ENCODE data around the gene KCNJ2.

KCNJ2 gene

DNA sequence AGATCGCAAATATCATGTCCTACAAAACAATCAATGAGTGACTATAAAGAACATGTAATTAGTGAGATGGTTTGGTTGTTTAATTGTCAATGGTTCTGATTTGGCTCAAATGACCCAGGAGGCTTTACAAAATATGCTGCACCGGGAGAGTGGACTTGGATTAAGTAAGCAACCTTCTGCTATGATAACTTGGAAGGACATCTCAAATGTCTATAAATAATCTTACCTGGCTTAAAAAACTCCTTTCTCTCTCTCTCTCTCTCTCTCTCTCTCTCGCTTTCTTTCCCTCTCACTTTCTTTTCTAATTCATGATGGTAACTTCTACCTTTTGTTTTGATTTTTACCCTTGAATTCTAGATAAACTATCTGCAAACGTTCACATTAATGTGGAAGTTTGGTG is 14.2 kb downstream of the KCNJ2 start:
- no CpG with 5 or more reads among the region's 4 CpGs for WGBS (ENCODE audit: insufficient coverage)
- Histone ChIP-seq H3K27ac (ENCODE audit: insufficient read depth in 1 of 2, low read depth in 1 of 2, low read length in 2 of 2, poor library complexity in 1 of 2, severe bottlenecking in 2 of 2) (no peak overlapping the region), H3K4me3 (ENCODE audit: control insufficient read depth in 1 of 7, extremely low read depth in 1 of 7, insufficient read depth in 4 of 7, low read depth in 2 of 7, low read length in 6 of 7) (no peak overlapping the region), H3K4me1 (ENCODE audit: control extremely low read depth in 1 of 4, control insufficient read depth in 4 of 4, insufficient read depth in 4 of 4, low read length in 3 of 4) (no peaks in the 10 kb centered on the region), H3K36me3 (ENCODE audit: control insufficient read depth in 4 of 4, insufficient read depth in 4 of 4, low read length in 3 of 4) (no peaks in the 10 kb centered on the region), H3K27me3 (replicated peaks in 2 of 5; ENCODE audit: control insufficient read depth in 4 of 5, insufficient read depth in 5 of 5, low read length in 4 of 5) (no peaks in the 10 kb centered on the region), H3K9me3 (ENCODE audit: control extremely low read depth in 1 of 5, control insufficient read depth in 4 of 5, insufficient read depth in 2 of 5, low read depth in 1 of 5, low read length in 4 of 5) (no peaks in the 10 kb centered on the region)
- ChIA-PET CTCF (no interaction called here), POLR2A (no interaction called here)
- DNase-seq: no peak

- Histone ChIP-seq H3K27ac (ENCODE audit: insufficient read depth in 1 of 2, low read depth in 1 of 2, low read length in 2 of 2, poor library complexity in 1 of 2, severe bottlenecking in 2 of 2) (no peak overlapping the region), H3K36me3 (ENCODE audit: control insufficient read depth in 4 of 4, insufficient read depth in 4 of 4, low read length in 3 of 4) (no peaks in the 10 kb centered on the region), H3K4me3 (ENCODE audit: control insufficient read depth in 1 of 7, extremely low read depth in 1 of 7, insufficient read depth in 4 of 7, low read depth in 2 of 7, low read length in 6 of 7) (no peak overlapping the region), H3K9me3 (ENCODE audit: control extremely low read depth in 1 of 5, control insufficient read depth in 4 of 5, insufficient read depth in 2 of 5, low read depth in 1 of 5, low read length in 4 of 5) (no peaks in the 10 kb centered on the region), H3K27me3 (replicated peaks in 2 of 5; ENCODE audit: control insufficient read depth in 4 of 5, insufficient read depth in 5 of 5, low read length in 4 of 5) (no peaks in the 10 kb centered on the region), H3K4me1 (ENCODE audit: control extremely low read depth in 1 of 4, control insufficient read depth in 4 of 4, insufficient read depth in 4 of 4, low read length in 3 of 4) (no peaks in the 10 kb centered on the region)
- POLR2A ChIA-PET: no interaction called here
- DNase-seq: no peak
- CTCF ChIA-PET: no interaction called here
These were observed 14.9 kb downstream of the KCNJ2 start for GRCh38 chr17:70184207-70184606.

DNA sequence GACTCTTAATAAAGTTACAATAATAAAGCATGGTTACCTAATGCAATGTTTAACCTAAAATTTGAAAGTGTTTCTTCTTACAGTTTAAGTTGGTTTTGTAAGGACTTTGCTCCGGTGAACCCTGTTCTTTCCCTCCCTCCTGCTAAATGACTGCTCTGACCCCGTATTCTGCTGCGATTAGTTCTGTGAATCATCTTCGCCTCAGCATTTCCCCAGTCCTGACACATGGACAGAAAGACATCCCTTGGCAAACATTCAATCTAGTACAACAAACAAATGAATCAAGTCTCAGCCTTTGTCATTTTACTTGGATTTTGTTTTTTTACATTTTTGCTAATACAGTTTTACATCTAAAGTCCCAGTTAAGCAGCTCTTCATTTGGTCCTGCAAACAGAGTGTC is 15.4 kb downstream of the KCNJ2 start:
- ChIA-PET CTCF (no interaction called here), POLR2A (no interaction called here)
- Histone ChIP-seq H3K27ac (ENCODE audit: insufficient read depth in 1 of 2, low read depth in 1 of 2, low read length in 2 of 2, poor library complexity in 1 of 2, severe bottlenecking in 2 of 2) (no peak overlapping the region), H3K27me3 (replicated peaks in 2 of 5; ENCODE audit: control insufficient read depth in 4 of 5, insufficient read depth in 5 of 5, low read length in 4 of 5) (no peaks in the 10 kb centered on the region), H3K9me3 (ENCODE audit: control extremely low read depth in 1 of 5, control insufficient read depth in 4 of 5, insufficient read depth in 2 of 5, low read depth in 1 of 5, low read length in 4 of 5) (no peaks in the 10 kb centered on the region), H3K4me1 (ENCODE audit: control extremely low read depth in 1 of 4, control insufficient read depth in 4 of 4, insufficient read depth in 4 of 4, low read length in 3 of 4) (no peaks in the 10 kb centered on the region), H3K36me3 (ENCODE audit: control insufficient read depth in 4 of 4, insufficient read depth in 4 of 4, low read length in 3 of 4) (no peaks in the 10 kb centered on the region), H3K4me3 (ENCODE audit: control insufficient read depth in 1 of 7, extremely low read depth in 1 of 7, insufficient read depth in 4 of 7, low read depth in 2 of 7, low read length in 6 of 7) (no peak overlapping the region)
- DNase-seq: no peak
- 96% methylated on average over 3 of the region's 4 CpGs for WGBS (ENCODE audit: insufficient coverage)

DNA sequence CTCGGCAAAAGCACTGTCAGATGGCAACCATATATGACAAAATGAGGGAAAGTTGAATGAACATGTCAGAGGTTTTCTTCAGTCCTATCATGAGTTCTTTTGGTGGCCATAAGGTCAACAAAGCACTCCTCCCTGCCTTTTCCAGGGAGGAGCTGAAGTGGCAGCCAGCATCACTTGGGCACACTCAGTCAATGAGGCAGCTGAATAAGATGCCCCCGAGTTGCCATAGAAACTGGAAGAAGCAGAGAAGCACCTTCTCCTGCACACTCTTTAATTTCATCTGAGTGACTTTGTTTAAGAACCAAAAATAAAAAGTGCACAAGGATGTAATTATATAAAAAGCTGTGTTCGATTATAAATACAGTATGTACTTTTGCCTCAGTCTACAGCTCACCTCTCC is 16.0 kb downstream of the KCNJ2 start:
- Histone ChIP-seq H3K9me3 (ENCODE audit: control extremely low read depth in 1 of 5, control insufficient read depth in 4 of 5, insufficient read depth in 2 of 5, low read depth in 1 of 5, low read length in 4 of 5) (no peaks in the 10 kb centered on the region), H3K27me3 (replicated peaks in 2 of 5; ENCODE audit: control insufficient read depth in 4 of 5, insufficient read depth in 5 of 5, low read length in 4 of 5) (no peaks in the 10 kb centered on the region), H3K4me3 (ENCODE audit: control insufficient read depth in 1 of 7, extremely low read depth in 1 of 7, insufficient read depth in 4 of 7, low read depth in 2 of 7, low read length in 6 of 7) (no peak overlapping the region), H3K4me1 (ENCODE audit: control extremely low read depth in 1 of 4, control insufficient read depth in 4 of 4, insufficient read depth in 4 of 4, low read length in 3 of 4) (no peaks in the 10 kb centered on the region), H3K36me3 (ENCODE audit: control insufficient read depth in 4 of 4, insufficient read depth in 4 of 4, low read length in 3 of 4) (no peaks in the 10 kb centered on the region), H3K27ac (ENCODE audit: insufficient read depth in 1 of 2, low read depth in 1 of 2, low read length in 2 of 2, poor library complexity in 1 of 2, severe bottlenecking in 2 of 2) (no peak overlapping the region)
- 60% methylated on average over 1 of the region's 3 CpGs for WGBS (ENCODE audit: insufficient coverage)
- ChIA-PET POLR2A (no interaction called here), CTCF (no interaction called here)
- DNase-seq: no peak

- ChIA-PET POLR2A (no interaction called here), CTCF (no interaction called here)
- no peak overlapping the region for H3K27ac ChIP-seq (ENCODE audit: insufficient read depth in 1 of 2, low read depth in 1 of 2, low read length in 2 of 2, poor library complexity in 1 of 2, severe bottlenecking in 2 of 2)
- WGBS (ENCODE audit: insufficient coverage): no CpG with 5 or more reads among the region's 3 CpGs
- no peak for DNase-seq
- H3K36me3 ChIP-seq (ENCODE audit: control insufficient read depth in 4 of 4, insufficient read depth in 4 of 4, low read length in 3 of 4): no peaks in the 10 kb centered on the region
- H3K4me3 ChIP-seq (ENCODE audit: control insufficient read depth in 1 of 7, extremely low read depth in 1 of 7, insufficient read depth in 4 of 7, low read depth in 2 of 7, low read length in 6 of 7): no peak overlapping the region
- no peaks in the 10 kb centered on the region for H3K9me3 ChIP-seq (ENCODE audit: control extremely low read depth in 1 of 5, control insufficient read depth in 4 of 5, insufficient read depth in 2 of 5, low read depth in 1 of 5, low read length in 4 of 5)
- H3K27me3 ChIP-seq (replicated peaks in 2 of 5; ENCODE audit: control insufficient read depth in 4 of 5, insufficient read depth in 5 of 5, low read length in 4 of 5): no peaks in the 10 kb centered on the region
- no peaks in the 10 kb centered on the region for H3K4me1 ChIP-seq (ENCODE audit: control extremely low read depth in 1 of 4, control insufficient read depth in 4 of 4, insufficient read depth in 4 of 4, low read length in 3 of 4)
These were observed 18.1 kb downstream of the KCNJ2 start for GRCh38 chr17:70187383-70187782.

- H3K4me1 ChIP-seq (ENCODE audit: control extremely low read depth in 1 of 4, control insufficient read depth in 4 of 4, insufficient read depth in 4 of 4, low read length in 3 of 4): no peaks in the 10 kb centered on the region
- H3K4me3 ChIP-seq (ENCODE audit: control insufficient read depth in 1 of 7, extremely low read depth in 1 of 7, insufficient read depth in 4 of 7, low read depth in 2 of 7, low read length in 6 of 7): no peak overlapping the region
- WGBS (ENCODE audit: insufficient coverage): 85% methylated on average over 2 of the region's 2 CpGs
- H3K27ac ChIP-seq (ENCODE audit: insufficient read depth in 1 of 2, low read depth in 1 of 2, low read length in 2 of 2, poor library complexity in 1 of 2, severe bottlenecking in 2 of 2): no peak overlapping the region
- CTCF ChIA-PET: no interaction called here
- POLR2A ChIA-PET: no interaction called here
- no peaks in the 10 kb centered on the region for H3K27me3 ChIP-seq (replicated peaks in 2 of 5; ENCODE audit: control insufficient read depth in 4 of 5, insufficient read depth in 5 of 5, low read length in 4 of 5)
- DNase-seq: no peak
- no peaks in the 10 kb centered on the region for H3K36me3 ChIP-seq (ENCODE audit: control insufficient read depth in 4 of 4, insufficient read depth in 4 of 4, low read length in 3 of 4)
- no peaks in the 10 kb centered on the region for H3K9me3 ChIP-seq (ENCODE audit: control extremely low read depth in 1 of 5, control insufficient read depth in 4 of 5, insufficient read depth in 2 of 5, low read depth in 1 of 5, low read length in 4 of 5)
These were observed 21.9 kb downstream of the KCNJ2 start for GRCh38 chr17:70190959-70191805.

DNA sequence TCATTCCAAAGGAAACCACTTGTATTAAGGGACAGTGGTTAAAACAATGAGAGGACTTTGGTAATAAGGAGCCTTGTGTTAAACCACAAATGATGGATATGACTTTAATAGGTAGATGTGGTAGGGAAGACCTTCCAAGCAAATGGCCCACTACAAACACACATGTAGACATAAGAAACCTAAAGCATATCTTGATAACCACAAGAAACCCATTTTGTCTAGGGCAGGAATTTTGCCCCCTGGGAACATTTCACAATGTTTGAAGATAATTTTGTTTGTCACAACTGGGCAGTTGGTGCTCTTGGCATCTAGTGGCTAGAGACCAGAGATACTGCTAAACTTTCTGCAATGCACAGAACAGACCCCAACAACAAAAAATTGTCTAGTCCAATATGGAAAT is 25.8 kb downstream of the KCNJ2 start:
- Histone ChIP-seq H3K27ac (ENCODE audit: insufficient read depth in 1 of 2, low read depth in 1 of 2, low read length in 2 of 2, poor library complexity in 1 of 2, severe bottlenecking in 2 of 2) (no peak overlapping the region), H3K9me3 (ENCODE audit: control extremely low read depth in 1 of 5, control insufficient read depth in 4 of 5, insufficient read depth in 2 of 5, low read depth in 1 of 5, low read length in 4 of 5) (no peaks in the 10 kb centered on the region), H3K27me3 (replicated peaks in 2 of 5; ENCODE audit: control insufficient read depth in 4 of 5, insufficient read depth in 5 of 5, low read length in 4 of 5) (no peaks in the 10 kb centered on the region), H3K36me3 (ENCODE audit: control insufficient read depth in 4 of 4, insufficient read depth in 4 of 4, low read length in 3 of 4) (no peaks in the 10 kb centered on the region), H3K4me1 (ENCODE audit: control extremely low read depth in 1 of 4, control insufficient read depth in 4 of 4, insufficient read depth in 4 of 4, low read length in 3 of 4) (no peaks in the 10 kb centered on the region), H3K4me3 (ENCODE audit: control insufficient read depth in 1 of 7, extremely low read depth in 1 of 7, insufficient read depth in 4 of 7, low read depth in 2 of 7, low read length in 6 of 7) (no peak overlapping the region)
- no peak for DNase-seq
- POLR2A ChIA-PET: no interaction called here
- CTCF ChIA-PET: no interaction called here
